Mucosa of descending colon (tissue), 3 donors: ENCODE data around the gene MGAT5. TPM values are rescaled to one million over a fixed set of nuclear protein-coding genes. Genes with fewer than 3 reads are reported as not detected.

ENCODE experiments used
- ATAC-seq: fragments of 200-7000 bp; cut with Tn5 transposase; one replicate; pipeline ENCODE4 v1.9.1; 2020; ENCODE audit warnings: mild to moderate bottlenecking, moderate library complexity
- DNase-seq, 3 donors: peaks; one replicate each; pipeline ENCODE4 v3.0.0-alpha.2; 2020
- H3K36me3 ChIP-seq: fragments of 200-600 bp; one replicate; pipeline ENCODE4 v1.8.0; 2021; ENCODE audit warnings: low read depth, mild to moderate bottlenecking
- H3K4me1 ChIP-seq: fragments of 200-600 bp; one replicate; pipeline ENCODE4 v1.8.0; 2021; ENCODE audit warnings: low read depth, mild to moderate bottlenecking
- H3K4me3 ChIP-seq: fragments of 200-600 bp; one replicate; pipeline ENCODE4 v1.8.0; 2021; ENCODE audit warnings: mild to moderate bottlenecking
- H3K9me3 ChIP-seq: fragments of 200-600 bp; one replicate; pipeline ENCODE4 v1.8.0; 2021; ENCODE audit warnings: mild to moderate bottlenecking
- CTCF ChIP-seq: fragments of 200-600 bp; IDR thresholded peaks from one replicate; pipeline ENCODE4 v1.8.0; 2022; ENCODE audit warnings: antibody characterized with exemption, mild to moderate bottlenecking
- intact Hi-C, 2 donors: fragments of 100-400 bp; cut with DNase I in 1 of 2; cut with micrococcal nuclease in 1 of 2; formaldehyde crosslinking; loops; one replicate each; pipeline versions ENCODE4 v1.11.0 to v1.11.1; 2022; cut with DNase I, micrococcal nuclease
- total RNA-seq, 3 donors: library from RNA; stranded (reverse); fragmentation: NEBNext Ultra II Directional in 2 of 3; extraction: Animal tissue kit (Norgen Biotek cat#: 25700) in 2 of 3; gene quantifications; one replicate each; pipeline versions ENCODE4 v1.2.1 to v1.2.4, GENCODE V29; 2021 to 2023
- donor health status: DM: no; HTN: no; CAD: no; lungs with moderate emphysema.
- donor health status: DM: no; HTN: no; CAD: no.
- donor health status: DM: no; HTN: yes; CAD: no.

MGAT5 gene
- total RNA-seq, 3 donors from 2014 or later = 56.5 to 75.5 (median 69.7) TPM

GRCh38 chr2:134491771-134492441, 238.0 kb downstream of the MGAT5 start:
- H3K36me3 ChIP-seq = no peaks in the 10 kb centered on the region
- H3K4me3 ChIP-seq = no peak overlapping the region
- H3K9me3 ChIP-seq = no peaks in the 10 kb centered on the region
- no peaks in the 10 kb centered on the region for H3K4me1 ChIP-seq
- intact Hi-C loops = no loop called here
- DNase-seq (peak in 2 of 3 donors; percentile 29 to 33), ATAC-seq (peak; percentile 76)
- TF ChIP-seq CTCF = no peak

- ATAC-seq (no peak), DNase-seq (no peak)
- intact Hi-C loops = no loop called here
Measured at GRCh38 chr2:134493797-134494196, 239.9 kb downstream of the MGAT5 start.

GRCh38 chr2:134498654-134499053, 244.8 kb downstream of the MGAT5 start:
- H3K36me3 ChIP-seq = no peaks in the 10 kb centered on the region
- no peaks in the 10 kb centered on the region for H3K4me1 ChIP-seq
- intact Hi-C loops = no loop called here
- DNase-seq (no peak), ATAC-seq (no peak)
- no peak overlapping the region for H3K4me3 ChIP-seq
- no peak for TF ChIP-seq CTCF
- no peaks in the 10 kb centered on the region for H3K9me3 ChIP-seq

More at GRCh38 chr2:134493797-134494196, 239.9 kb downstream of the MGAT5 start:
- Histone ChIP-seq H3K9me3 (no peaks in the 10 kb centered on the region), H3K4me3 (no peak overlapping the region), H3K36me3 (no peaks in the 10 kb centered on the region), H3K4me1 (no peaks in the 10 kb centered on the region)
- TF ChIP-seq CTCF = no peak

GRCh38 chr2:134499307-134499926, 245.5 kb downstream of the MGAT5 start:
- intact Hi-C loops = no loop called here
- TF ChIP-seq CTCF = no peak
- Histone ChIP-seq H3K36me3 (no peaks in the 10 kb centered on the region), H3K4me3 (no peak overlapping the region), H3K4me1 (no peaks in the 10 kb centered on the region), H3K9me3 (no peaks in the 10 kb centered on the region)
- ATAC-seq (no peak), DNase-seq (no peak)

GRCh38 chr2:134500211-134500935, 246.5 kb downstream of the MGAT5 start:
- Histone ChIP-seq H3K9me3 (no peaks in the 10 kb centered on the region), H3K4me3 (no peak overlapping the region), H3K4me1 (no peaks in the 10 kb centered on the region), H3K36me3 (no peaks in the 10 kb centered on the region)
- ATAC-seq (no peak), DNase-seq (no peak)
- TF ChIP-seq CTCF = no peak
- intact Hi-C loops = no loop called here
